Loucy (cell line): Measurements from ENCODE around the gene MVD.

Experiments used
- EZH2phosphoT487 ChIP-seq: fragments of 200-600 bp; IDR thresholded peaks from 2 replicates; pipeline ENCODE4 v1.6.1; 2018; ENCODE audit warnings: antibody characterized with exemption, mild to moderate bottlenecking, moderate library complexity, borderline replicate concordance
- TF ChIP-seq, protein P1 (sequence below): fragments of 200-600 bp; sonication (generic); conservative IDR thresholded peaks from 2 replicates; pipeline ENCODE4 v1.5.1; 2014; ENCODE audit warnings: mild to moderate bottlenecking, antibody characterized with exemption, low read length

DNA sequence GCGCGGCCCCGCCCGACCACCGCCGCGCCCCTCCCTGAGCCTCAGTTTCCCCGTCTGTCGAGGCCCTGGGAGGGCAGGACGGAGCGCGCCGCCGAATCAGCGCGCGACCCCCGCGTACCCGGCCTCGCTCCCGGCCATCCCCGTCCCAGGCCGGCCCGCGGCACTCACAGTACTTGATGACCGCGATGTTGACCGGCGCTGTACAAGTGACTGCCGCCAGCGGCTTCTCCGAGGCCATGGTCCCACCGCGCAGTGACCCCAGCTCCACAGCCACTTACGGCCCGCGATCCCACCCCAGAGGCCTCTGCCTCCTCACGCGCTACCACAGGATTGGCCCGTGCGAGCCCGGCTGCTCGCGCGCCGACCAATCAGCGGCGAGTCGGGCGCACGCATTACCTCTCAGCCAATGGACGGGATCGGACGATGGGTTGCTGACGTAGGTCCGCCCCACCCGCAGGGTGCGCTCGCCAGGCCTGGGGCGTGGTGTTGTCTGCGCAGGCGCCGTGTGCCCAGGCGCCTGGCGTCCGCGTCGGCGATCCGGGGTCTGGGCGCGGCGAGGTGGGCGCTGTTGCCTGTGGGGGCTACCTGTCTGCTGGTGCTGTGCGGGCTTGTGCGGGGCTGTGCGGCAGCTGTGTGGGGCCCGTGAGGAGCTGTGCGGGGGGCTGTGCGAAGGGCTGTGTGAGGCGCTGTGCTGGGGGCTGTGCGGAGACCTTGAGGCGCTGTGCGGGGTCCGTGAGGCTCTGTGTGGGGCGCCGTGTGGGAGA is at the start of gene MVD:
- TF ChIP-seq, protein P1, sequence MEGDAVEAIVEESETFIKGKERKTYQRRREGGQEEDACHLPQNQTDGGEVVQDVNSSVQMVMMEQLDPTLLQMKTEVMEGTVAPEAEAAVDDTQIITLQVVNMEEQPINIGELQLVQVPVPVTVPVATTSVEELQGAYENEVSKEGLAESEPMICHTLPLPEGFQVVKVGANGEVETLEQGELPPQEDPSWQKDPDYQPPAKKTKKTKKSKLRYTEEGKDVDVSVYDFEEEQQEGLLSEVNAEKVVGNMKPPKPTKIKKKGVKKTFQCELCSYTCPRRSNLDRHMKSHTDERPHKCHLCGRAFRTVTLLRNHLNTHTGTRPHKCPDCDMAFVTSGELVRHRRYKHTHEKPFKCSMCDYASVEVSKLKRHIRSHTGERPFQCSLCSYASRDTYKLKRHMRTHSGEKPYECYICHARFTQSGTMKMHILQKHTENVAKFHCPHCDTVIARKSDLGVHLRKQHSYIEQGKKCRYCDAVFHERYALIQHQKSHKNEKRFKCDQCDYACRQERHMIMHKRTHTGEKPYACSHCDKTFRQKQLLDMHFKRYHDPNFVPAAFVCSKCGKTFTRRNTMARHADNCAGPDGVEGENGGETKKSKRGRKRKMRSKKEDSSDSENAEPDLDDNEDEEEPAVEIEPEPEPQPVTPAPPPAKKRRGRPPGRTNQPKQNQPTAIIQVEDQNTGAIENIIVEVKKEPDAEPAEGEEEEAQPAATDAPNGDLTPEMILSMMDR: no peak
- TF ChIP-seq EZH2phosphoT487: no peak
